Gastroesophageal sphincter (tissue), 3 donors: ENCODE measurements around the gene GRPR.

Source experiments
- CTCF ChIP-seq, 4 experiments: fragments of 200-600 bp in 2 of 4; fragments of 450-650 bp in 2 of 4; sonication (generic) in 1 of 4; IDR thresholded peaks; one replicate each; pipeline ENCODE4 v1.5.1; 2017 to 2019; ENCODE audit warnings: antibody characterized with exemption in 4 of 4, mild to moderate bottlenecking in 2 of 4, moderate library complexity in 2 of 4
- EP300 ChIP-seq: sonication (generic); formaldehyde crosslinking; IDR thresholded peaks from one replicate; pipeline ENCODE4 v1.6.1; 2017; ENCODE audit warnings: antibody characterized with exemption, mild to moderate bottlenecking
- POLR2AphosphoS5 ChIP-seq: sonication (generic); formaldehyde crosslinking; IDR thresholded peaks from one replicate; pipeline ENCODE4 v1.6.1; 2017; ENCODE audit warnings: antibody characterized with exemption

- TF ChIP-seq CTCF (IDR thresholded peaks at IDR 0.05) (no peak), EP300 (no peak), POLR2AphosphoS5 (no peak)
Observed at GRCh38 chrX:16081357-16081756, 42.0 kb upstream of the GRPR start.
